BLaER1 treated with 17β-estradiol and CSF1 and Interleukin-3, amounts not matched to agents 10 nM and 100 nM (cell line): Measurements from ENCODE around the gene METTL21A.

Experiments
- H3K27ac ChIP-seq, 11 experiments: shearing (Covaris generic); formaldehyde crosslinking; 2 replicates each; pipeline ENCODE4 v1.8.1; 2022
- H3K27me3 ChIP-seq, 11 experiments: shearing (Covaris generic); formaldehyde crosslinking; 2 replicates each; pipeline ENCODE4 v1.8.1; 2022
- H3K36me3 ChIP-seq, 11 experiments: shearing (Covaris generic); formaldehyde crosslinking; 2 replicates each; pipeline ENCODE4 v1.8.1; 2022
- H3K4me1 ChIP-seq, 10 experiments: shearing (Covaris generic); formaldehyde crosslinking; 2 replicates each; pipeline ENCODE4 v1.8.1; 2022
- H3K4me2 ChIP-seq, 11 experiments: shearing (Covaris generic); formaldehyde crosslinking; 2 replicates each; pipeline ENCODE4 v1.8.1; 2022
- H3K4me3 ChIP-seq, 10 experiments: shearing (Covaris generic); formaldehyde crosslinking; 2 replicates each; pipeline ENCODE4 v1.8.1; 2022
- H3K9ac ChIP-seq, 11 experiments: shearing (Covaris generic); formaldehyde crosslinking; 2 replicates each; pipeline ENCODE4 v1.8.1; 2022
- H3K9me3 ChIP-seq, 11 experiments: shearing (Covaris generic); formaldehyde crosslinking; replicated peaks in 1 of 11; 2 replicates each; pipeline ENCODE4 v1.8.1; 2022
- H4K20me1 ChIP-seq, 11 experiments: shearing (Covaris generic); formaldehyde crosslinking; 2 replicates each; pipeline ENCODE4 v1.8.1; 2022
- Cebpa-rat ChIP-seq, 11 experiments: shearing (Covaris generic); IDR thresholded peaks; 2 replicates each; pipeline ENCODE4 v1.8.1; 2022

Gene METTL21A

GRCh38 chr2:207612714-207613113, 12.5 kb downstream of the METTL21A start:
- Histone ChIP-seq H3K4me3 (no peak overlapping the region), H3K4me2 (no peak overlapping the region), H3K36me3 (peaks cover 35 to 63% (median 52%) of the 10 kb centered on the region in 11 experiments; a peak in 20 of 22 replicates), H3K27me3 (no peaks in the 10 kb centered on the region), H3K9me3 (peaks cover 0 to 3% (median 0%) of the 10 kb centered on the region in 11 experiments; a peak in 1 of 22 replicates), H3K4me1 (peaks cover 0 to 8% (median 0%) of the 10 kb centered on the region in 10 experiments; a peak in 6 of 20 replicates), H4K20me1 (no peaks in the 10 kb centered on the region; a peak in 1 of 22 replicates), H3K27ac (no peak overlapping the region), H3K9ac (no peak overlapping the region)
- no peak for TF ChIP-seq Cebpa-rat (IDR thresholded peaks at IDR 0.05)

- TF ChIP-seq Cebpa-rat (IDR thresholded peaks at IDR 0.05): no peak
- Histone ChIP-seq H3K4me3 (no peak overlapping the region), H3K4me1 (peaks cover 0 to 8% (median 0%) of the 10 kb centered on the region in 10 experiments; a peak in 1 of 20 replicates), H4K20me1 (peaks cover 0 to 11% (median 0%) of the 10 kb centered on the region in 11 experiments; a peak in 2 of 22 replicates), H3K4me2 (no peak overlapping the region), H3K27me3 (no peaks in the 10 kb centered on the region), H3K36me3 (peaks cover 0 to 38% (median 18%) of the 10 kb centered on the region in 11 experiments; a peak in 15 of 22 replicates), H3K9ac (no peak overlapping the region), H3K27ac (no peak overlapping the region), H3K9me3 (peaks cover 0 to 5% (median 0%) of the 10 kb centered on the region in 11 experiments; a peak in 1 of 22 replicates)
Measured at GRCh38 chr2:207606829-207607228, 18.4 kb downstream of the METTL21A start.

- Histone ChIP-seq H3K4me3 (no peak overlapping the region), H3K4me2 (no peak overlapping the region), H3K9ac (no peak overlapping the region), H3K9me3 (peaks cover 0 to 5% (median 0%) of the 10 kb centered on the region in 11 experiments; a peak in 1 of 22 replicates), H3K27me3 (no peaks in the 10 kb centered on the region), H4K20me1 (peaks cover 0 to 11% (median 0%) of the 10 kb centered on the region in 11 experiments; a peak in 2 of 22 replicates), H3K27ac (no peak overlapping the region), H3K4me1 (peaks cover 0 to 8% (median 0%) of the 10 kb centered on the region in 10 experiments; a peak in 1 of 20 replicates), H3K36me3 (peaks cover 0 to 42% (median 20%) of the 10 kb centered on the region in 11 experiments; a peak in 15 of 22 replicates)
- TF ChIP-seq Cebpa-rat (IDR thresholded peaks at IDR 0.05): no peak
Measured at GRCh38 chr2:207606399-207606798, 18.8 kb downstream of the METTL21A start.

GRCh38 chr2:207603486-207603885, 21.7 kb downstream of the METTL21A start:
- no peak for TF ChIP-seq Cebpa-rat (IDR thresholded peaks at IDR 0.05)
- H3K27me3 ChIP-seq: no peaks in the 10 kb centered on the region
- H3K4me2 ChIP-seq: no peak overlapping the region
- 0 out of 22 replicates have a peak, but pooled peaks cover 0 to 5% (median 0%) of the 10 kb centered on the region in 11 experiments for H3K9me3 ChIP-seq
- peaks cover 0 to 8% (median 0%) of the 10 kb centered on the region in 10 experiments; a peak in 1 of 20 replicates for H3K4me1 ChIP-seq
- H3K4me3 ChIP-seq: no peak overlapping the region
- H4K20me1 ChIP-seq: peaks cover 0 to 15% (median 0%) of the 10 kb centered on the region in 11 experiments; a peak in 2 of 22 replicates
- no peak overlapping the region for H3K9ac ChIP-seq
- H3K36me3 ChIP-seq: peaks cover 8 to 65% (median 30%) of the 10 kb centered on the region in 11 experiments; a peak in 20 of 22 replicates
- H3K27ac ChIP-seq: no peak overlapping the region

GRCh38 chr2:207601774-207602173, 23.4 kb downstream of the METTL21A start:
- H3K9ac ChIP-seq: no peak overlapping the region
- H4K20me1 ChIP-seq: peaks cover 0 to 15% (median 0%) of the 10 kb centered on the region in 11 experiments; a peak in 4 of 22 replicates
- H3K36me3 ChIP-seq: peaks cover 21 to 74% (median 43%) of the 10 kb centered on the region in 11 experiments; a peak in 21 of 22 replicates
- no peak for TF ChIP-seq Cebpa-rat (IDR thresholded peaks at IDR 0.05)
- no peaks in the 10 kb centered on the region for H3K27me3 ChIP-seq
- no peak overlapping the region for H3K4me2 ChIP-seq
- no peak overlapping the region for H3K4me3 ChIP-seq
- peaks cover 0 to 8% (median 0%) of the 10 kb centered on the region in 10 experiments; a peak in 1 of 20 replicates for H3K4me1 ChIP-seq
- no peak overlapping the region for H3K27ac ChIP-seq
- H3K9me3 ChIP-seq: no peaks in the 10 kb centered on the region

- H3K36me3 ChIP-seq: peaks cover 36 to 87% (median 58%) of the 10 kb centered on the region in 11 experiments
- H3K27ac ChIP-seq: no peak overlapping the region
- TF ChIP-seq Cebpa-rat (IDR thresholded peaks at IDR 0.05): no peak
- no peak overlapping the region for H3K4me2 ChIP-seq
- no peaks in the 10 kb centered on the region for H3K9me3 ChIP-seq
- H3K27me3 ChIP-seq: no peaks in the 10 kb centered on the region
- H4K20me1 ChIP-seq: peaks cover 0 to 20% (median 11%) of the 10 kb centered on the region in 11 experiments; a peak in 10 of 22 replicates
- H3K9ac ChIP-seq: no peak overlapping the region
- peaks cover 0 to 5% (median 0%) of the 10 kb centered on the region in 10 experiments; a peak in 1 of 20 replicates for H3K4me1 ChIP-seq
- H3K4me3 ChIP-seq: no peak overlapping the region
Measured at GRCh38 chr2:207600231-207600630, 25.0 kb downstream of the METTL21A start.

- H3K4me2 ChIP-seq: no peak overlapping the region
- no peaks in the 10 kb centered on the region for H3K4me1 ChIP-seq
- no peak overlapping the region for H3K27ac ChIP-seq
- peaks cover 0 to 22% (median 11%) of the 10 kb centered on the region in 11 experiments; a peak in 10 of 22 replicates for H4K20me1 ChIP-seq
- TF ChIP-seq Cebpa-rat (IDR thresholded peaks at IDR 0.05): no peak
- no peak overlapping the region for H3K9ac ChIP-seq
- no peak overlapping the region for H3K4me3 ChIP-seq
- no peaks in the 10 kb centered on the region for H3K27me3 ChIP-seq
- H3K9me3 ChIP-seq: no peaks in the 10 kb centered on the region
- peaks cover 42 to 87% (median 58%) of the 10 kb centered on the region in 11 experiments for H3K36me3 ChIP-seq
Measured at GRCh38 chr2:207599636-207600035, 25.6 kb downstream of the METTL21A start.

GRCh38 chr2:207594731-207595130, 30.5 kb downstream of the METTL21A start:
- H4K20me1 ChIP-seq: peaks cover 0 to 20% (median 9%) of the 10 kb centered on the region in 11 experiments; a peak in 10 of 22 replicates
- no peak for TF ChIP-seq Cebpa-rat (IDR thresholded peaks at IDR 0.05)
- H3K27me3 ChIP-seq: no peaks in the 10 kb centered on the region
- H3K4me2 ChIP-seq: no peak overlapping the region
- no peak overlapping the region for H3K9ac ChIP-seq
- H3K4me3 ChIP-seq: no peak overlapping the region
- peaks cover 24 to 41% (median 36%) of the 10 kb centered on the region in 11 experiments for H3K9me3 ChIP-seq
- no peak overlapping the region for H3K27ac ChIP-seq
- peaks cover 86 to 100% (median 95%) of the 10 kb centered on the region in 11 experiments for H3K36me3 ChIP-seq
- H3K4me1 ChIP-seq: peaks cover 0 to 5% (median 0%) of the 10 kb centered on the region in 10 experiments; a peak in 1 of 20 replicates

- H4K20me1 ChIP-seq: peaks cover 0 to 20% (median 9%) of the 10 kb centered on the region in 11 experiments; a peak in 10 of 22 replicates
- H3K27me3 ChIP-seq: no peaks in the 10 kb centered on the region
- TF ChIP-seq Cebpa-rat (IDR thresholded peaks at IDR 0.05): no peak
- peaks cover 25 to 45% (median 41%) of the 10 kb centered on the region in 11 experiments for H3K9me3 ChIP-seq
- no peak overlapping the region for H3K4me2 ChIP-seq
- H3K4me3 ChIP-seq: no peak overlapping the region
- no peak overlapping the region for H3K9ac ChIP-seq
- H3K4me1 ChIP-seq: peaks cover 0 to 5% (median 0%) of the 10 kb centered on the region in 10 experiments; a peak in 1 of 20 replicates
- H3K27ac ChIP-seq: no peak overlapping the region
- H3K36me3 ChIP-seq: peaks cover 90 to 100% (median 96%) of the 10 kb centered on the region in 11 experiments
Measured at GRCh38 chr2:207594264-207594663, 30.9 kb downstream of the METTL21A start.
